HUES48 (cell line): ENCODE results near the gene MYCBPAP.

Source experiments
- H3K27ac ChIP-seq: one replicate; pipeline ENCODE4 v1.7.0; 2013; ENCODE audit warnings: low read depth, low read length, inconsistent platforms
- H3K27me3 ChIP-seq: 2 replicates; pipeline ENCODE4 v1.6.1; 2013; ENCODE audit warnings: mild to moderate bottlenecking, low read length; ENCODE audit not compliant: control insufficient read depth, insufficient read depth
- H3K36me3 ChIP-seq: 2 replicates; pipeline ENCODE4 v1.6.1; 2013; ENCODE audit warnings: low read length; ENCODE audit not compliant: control insufficient read depth, insufficient read depth
- H3K4me1 ChIP-seq: 2 replicates; pipeline ENCODE4 v1.6.1; 2013; ENCODE audit warnings: mild to moderate bottlenecking, low read length; ENCODE audit not compliant: control insufficient read depth, insufficient read depth
- H3K4me3 ChIP-seq: 2 replicates; pipeline ENCODE4 v1.5.1; 2013; ENCODE audit warnings: mild to moderate bottlenecking, low read depth, low read length
- H3K9ac ChIP-seq: 2 replicates; pipeline ENCODE4 v1.6.1; 2013; ENCODE audit warnings: mild to moderate bottlenecking, low read depth, low read length, moderate library complexity
- H3K9me3 ChIP-seq: 2 replicates; pipeline ENCODE4 v1.6.1; 2013; ENCODE audit warnings: low read length; ENCODE audit not compliant: control insufficient read depth, insufficient read depth

MYCBPAP gene

DNA sequence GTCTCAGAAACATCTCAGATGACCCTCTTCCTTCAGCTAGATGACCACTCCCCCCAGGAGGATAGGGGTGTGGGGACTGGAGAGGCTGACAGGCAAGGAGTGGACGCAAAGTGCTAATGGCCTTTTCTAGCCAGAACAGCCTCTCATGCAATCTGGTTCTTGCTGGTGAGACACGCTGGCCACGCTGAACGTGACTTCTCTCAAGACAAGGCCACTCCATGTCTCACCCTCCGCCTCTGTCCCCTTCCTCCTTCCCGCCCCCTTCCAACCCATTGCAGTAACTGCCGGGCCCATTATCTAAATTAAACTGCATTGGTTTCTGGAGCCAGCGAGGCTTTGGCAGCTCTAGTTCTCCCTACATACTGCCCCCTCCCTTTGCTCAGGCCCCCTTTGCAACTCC lies 61.8 kb downstream of the MYCBPAP start:
- Histone ChIP-seq H3K4me1 (peaks cover 4% of the 10 kb centered on the region; the same call in 1 of the 2 replicates), H3K27me3 (peaks cover 24% of the 10 kb centered on the region), H3K4me3 (no peak overlapping the region), H3K36me3 (no peaks in the 10 kb centered on the region), H3K9ac (no peak overlapping the region), H3K27ac (no peak overlapping the region), H3K9me3 (no peaks in the 10 kb centered on the region)

GRCh38 chr17:50570528-50570927 lies 62.3 kb downstream of the MYCBPAP start:
- H3K9me3 ChIP-seq: no peaks in the 10 kb centered on the region
- peaks cover 19% of the 10 kb centered on the region for H3K27me3 ChIP-seq
- H3K9ac ChIP-seq: no peak overlapping the region
- H3K4me1 ChIP-seq: peaks cover 4% of the 10 kb centered on the region; the same call in 1 of the 2 replicates
- H3K36me3 ChIP-seq: no peaks in the 10 kb centered on the region
- no peak overlapping the region for H3K27ac ChIP-seq
- H3K4me3 ChIP-seq: no peak overlapping the region

GRCh38 chr17:50571681-50572080 lies 63.4 kb downstream of the MYCBPAP start:
- peaks cover 8% of the 10 kb centered on the region for H3K27me3 ChIP-seq
- H3K36me3 ChIP-seq: no peaks in the 10 kb centered on the region
- H3K9ac ChIP-seq: no peak overlapping the region
- peaks cover 4% of the 10 kb centered on the region; the same call in 1 of the 2 replicates for H3K4me1 ChIP-seq
- H3K9me3 ChIP-seq: no peaks in the 10 kb centered on the region
- no peak overlapping the region for H3K27ac ChIP-seq
- H3K4me3 ChIP-seq: no peak overlapping the region

DNA sequence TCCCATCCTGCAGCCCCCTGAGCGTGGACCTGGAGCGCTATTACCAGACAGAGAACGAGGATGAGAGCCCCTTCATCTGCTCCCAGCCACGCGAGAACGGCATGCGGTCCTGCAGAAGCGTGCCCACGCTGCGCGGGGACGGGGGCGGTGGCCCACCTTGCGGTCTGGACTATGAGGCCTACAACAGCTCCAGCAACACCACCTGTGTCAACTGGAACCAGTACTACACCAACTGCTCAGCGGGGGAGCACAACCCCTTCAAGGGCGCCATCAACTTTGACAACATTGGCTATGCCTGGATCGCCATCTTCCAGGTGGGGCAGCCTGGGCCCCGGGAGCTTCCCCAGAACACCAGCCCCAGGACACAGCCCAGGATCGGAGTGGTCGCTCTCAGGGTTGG lies 64.3 kb downstream of the MYCBPAP start:
- Histone ChIP-seq H3K9ac (no peak overlapping the region), H3K27me3 (no peaks in the 10 kb centered on the region; the same call in 1 of the 2 replicates), H3K9me3 (no peaks in the 10 kb centered on the region), H3K27ac (no peak overlapping the region), H3K4me1 (peaks cover 4% of the 10 kb centered on the region; the same call in 1 of the 2 replicates), H3K36me3 (no peaks in the 10 kb centered on the region), H3K4me3 (no peak overlapping the region)

DNA sequence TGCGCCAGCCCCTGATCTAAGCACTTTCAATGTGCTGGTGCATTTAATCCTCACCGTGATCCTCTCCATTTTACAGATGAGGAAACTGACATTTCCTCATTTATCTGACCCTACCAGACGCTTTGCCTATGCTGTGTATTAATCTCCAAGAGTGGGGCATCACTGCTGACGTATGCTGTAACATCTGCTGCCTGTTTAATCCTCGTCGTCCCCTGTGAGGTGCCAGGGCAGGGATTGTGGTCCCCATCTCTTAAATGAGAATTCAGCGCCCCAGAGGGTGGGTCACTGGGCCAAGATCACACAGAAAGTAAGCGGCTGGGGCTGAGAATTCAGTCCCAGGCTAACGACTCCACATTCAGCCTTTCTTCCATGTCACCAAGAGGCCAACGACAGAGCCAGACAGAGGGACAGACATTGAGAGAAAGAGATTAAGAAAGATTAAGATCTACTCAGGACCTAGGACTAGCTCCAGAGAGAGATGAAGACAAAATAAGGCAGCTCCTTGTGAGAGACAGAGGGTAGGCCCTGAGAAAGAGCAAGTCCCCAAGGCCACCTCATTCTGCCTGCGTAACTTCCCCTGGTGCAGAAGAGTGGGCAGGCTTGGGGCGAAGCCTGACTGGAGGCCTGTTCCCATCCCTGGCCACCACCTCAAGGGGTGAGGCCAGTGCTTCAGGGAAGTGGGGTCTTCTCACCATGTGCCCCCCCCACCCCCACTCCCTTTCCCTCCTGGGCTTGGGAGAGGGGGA lies 65.8 kb downstream of the MYCBPAP start:
- H3K27me3 ChIP-seq: no peaks in the 10 kb centered on the region
- no peaks in the 10 kb centered on the region for H3K9me3 ChIP-seq
- H3K27ac ChIP-seq: no peak overlapping the region
- no peaks in the 10 kb centered on the region for H3K36me3 ChIP-seq
- peaks cover 4% of the 10 kb centered on the region; the same call in 1 of the 2 replicates for H3K4me1 ChIP-seq
- H3K9ac ChIP-seq: no peak overlapping the region
- no peak overlapping the region for H3K4me3 ChIP-seq

GRCh38 chr17:50575581-50576210 lies 67.5 kb downstream of the MYCBPAP start:
- H3K4me3 ChIP-seq: no peak overlapping the region
- H3K4me1 ChIP-seq: 0 out of 2 replicates have a peak, but pooled peaks cover 4% of the 10 kb centered on the region
- no peak overlapping the region for H3K9ac ChIP-seq
- H3K9me3 ChIP-seq: no peaks in the 10 kb centered on the region
- no peaks in the 10 kb centered on the region for H3K36me3 ChIP-seq
- no peak overlapping the region for H3K27ac ChIP-seq
- H3K27me3 ChIP-seq: no peaks in the 10 kb centered on the region

DNA sequence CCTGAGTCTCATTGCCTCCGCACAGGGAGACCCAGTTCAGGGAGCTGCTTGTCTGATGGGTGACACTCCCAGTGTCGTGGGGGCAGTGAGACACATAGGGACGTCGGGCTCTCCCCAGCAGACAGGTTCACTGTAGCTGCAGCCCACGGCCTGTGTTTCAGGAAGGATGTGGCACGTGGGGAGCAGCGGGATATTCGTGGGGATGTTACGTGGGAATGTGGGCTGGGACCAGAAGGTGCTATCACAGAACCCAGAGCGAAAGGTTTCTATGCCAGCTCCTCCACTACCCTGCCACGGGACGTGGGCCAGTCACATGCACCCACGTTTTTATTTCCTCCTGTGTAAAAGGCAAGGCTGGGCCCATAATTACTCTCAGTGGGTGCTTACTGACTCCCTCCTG lies 68.6 kb downstream of the MYCBPAP start:
- Histone ChIP-seq H3K4me1 (peaks cover 5% of the 10 kb centered on the region), H3K27ac (no peak overlapping the region), H3K9ac (no peak overlapping the region), H3K4me3 (no peak overlapping the region), H3K27me3 (no peaks in the 10 kb centered on the region), H3K9me3 (no peaks in the 10 kb centered on the region), H3K36me3 (no peaks in the 10 kb centered on the region)

DNA sequence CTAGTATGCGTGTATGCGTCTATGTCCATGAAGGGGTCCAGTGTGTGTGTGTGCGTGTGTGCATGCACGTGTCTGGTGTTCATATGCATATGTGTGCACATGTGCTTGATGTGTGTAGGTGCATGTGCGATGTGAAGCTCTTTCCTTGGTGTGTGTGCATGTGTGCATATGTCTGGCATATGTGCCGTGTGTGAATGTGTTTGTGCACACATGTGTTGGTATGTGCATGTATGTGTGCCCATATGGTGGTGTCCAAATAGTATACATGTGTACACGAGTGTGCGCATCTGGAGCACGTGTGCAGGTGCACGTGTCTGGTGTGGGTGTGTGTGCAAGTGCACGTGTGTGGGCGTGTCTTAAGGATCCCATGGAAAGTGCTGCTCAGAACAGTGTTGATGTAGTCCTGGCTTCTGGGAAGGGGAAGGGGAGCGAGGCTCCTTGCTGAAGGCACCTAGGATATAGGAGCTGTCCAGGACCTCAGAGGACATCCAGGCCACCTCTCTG lies 69.3 kb downstream of the MYCBPAP start:
- Histone ChIP-seq H3K27ac (no peak overlapping the region), H3K9me3 (no peaks in the 10 kb centered on the region), H3K4me3 (no peak overlapping the region), H3K27me3 (no peaks in the 10 kb centered on the region), H3K9ac (no peak overlapping the region), H3K36me3 (no peaks in the 10 kb centered on the region), H3K4me1 (peaks cover 5% of the 10 kb centered on the region)

DNA sequence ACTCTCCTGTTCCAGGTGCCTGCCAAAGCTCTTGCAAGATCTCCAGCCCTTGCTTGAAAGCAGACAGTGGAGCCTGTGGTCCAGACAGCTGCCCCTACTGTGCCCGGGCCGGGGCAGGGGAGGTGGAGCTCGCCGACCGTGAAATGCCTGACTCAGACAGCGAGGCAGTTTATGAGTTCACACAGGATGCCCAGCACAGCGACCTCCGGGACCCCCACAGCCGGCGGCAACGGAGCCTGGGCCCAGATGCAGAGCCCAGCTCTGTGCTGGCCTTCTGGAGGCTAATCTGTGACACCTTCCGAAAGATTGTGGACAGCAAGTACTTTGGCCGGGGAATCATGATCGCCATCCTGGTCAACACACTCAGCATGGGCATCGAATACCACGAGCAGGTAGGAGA lies 69.9 kb downstream of the MYCBPAP start:
- Histone ChIP-seq H3K9me3 (no peaks in the 10 kb centered on the region), H3K36me3 (no peaks in the 10 kb centered on the region), H3K4me1 (peaks cover 5% of the 10 kb centered on the region), H3K27ac (no peak overlapping the region), H3K9ac (no peak overlapping the region), H3K27me3 (no peaks in the 10 kb centered on the region), H3K4me3 (no peak overlapping the region)

GRCh38 chr17:50579399-50579798 lies 71.2 kb downstream of the MYCBPAP start:
- Histone ChIP-seq H3K4me1 (peaks cover 11% of the 10 kb centered on the region), H3K27me3 (no peaks in the 10 kb centered on the region), H3K27ac (no peak overlapping the region), H3K9ac (no peak overlapping the region), H3K36me3 (no peaks in the 10 kb centered on the region), H3K9me3 (no peaks in the 10 kb centered on the region), H3K4me3 (no peak overlapping the region)

DNA sequence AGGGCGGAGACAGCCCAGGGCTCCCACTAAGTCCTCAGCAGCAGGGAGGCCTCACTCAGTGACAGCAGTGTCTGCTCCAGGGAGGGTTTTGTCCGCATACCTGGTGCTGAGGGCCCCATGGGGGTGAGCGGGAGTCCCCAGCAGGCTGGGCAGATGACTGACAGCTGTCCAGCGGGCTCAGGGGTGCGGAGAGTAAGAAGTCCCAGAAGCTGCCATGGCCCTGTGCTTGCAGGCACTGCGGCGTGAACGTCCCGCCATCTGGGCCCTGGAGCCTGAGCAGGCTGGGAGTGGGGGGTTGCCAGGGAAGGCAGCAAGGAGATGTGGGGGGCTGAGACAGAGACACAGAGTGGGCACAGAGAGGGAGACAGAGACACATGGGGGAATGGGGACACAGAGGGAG lies 72.4 kb downstream of the MYCBPAP start:
- no peak overlapping the region for H3K27ac ChIP-seq
- H3K27me3 ChIP-seq: no peaks in the 10 kb centered on the region
- no peaks in the 10 kb centered on the region for H3K9me3 ChIP-seq
- no peak overlapping the region for H3K9ac ChIP-seq
- no peak overlapping the region for H3K4me3 ChIP-seq
- H3K36me3 ChIP-seq: no peaks in the 10 kb centered on the region
- peaks cover 11% of the 10 kb centered on the region for H3K4me1 ChIP-seq
